Activated naive CD4-positive, alpha-beta T cell treated with anti-CD3 and anti-CD28 coated beads, Interleukin-2, amount 50 U/mL, for 24 hours (primary cell): ENCODE data around the gene PRKG1.

Experiments used
- H3K27ac Mint-ChIP-seq: one replicate; pipeline ENCODE4 v1.8.0; 2021; ENCODE audit warnings: mild to moderate bottlenecking, mixed read lengths
- H3K27me3 Mint-ChIP-seq: one replicate; pipeline ENCODE4 v1.8.0; 2021; ENCODE audit warnings: mixed read lengths
- H3K36me3 Mint-ChIP-seq: one replicate; pipeline ENCODE4 v1.8.0; 2021; ENCODE audit warnings: mixed read lengths
- H3K4me1 Mint-ChIP-seq: one replicate; pipeline ENCODE4 v1.8.0; 2021; ENCODE audit warnings: mixed read lengths
- H3K4me3 Mint-ChIP-seq: one replicate; pipeline ENCODE4 v1.8.0; 2021; ENCODE audit warnings: mild to moderate bottlenecking, mixed read lengths
- H3K9me3 Mint-ChIP-seq: one replicate; pipeline ENCODE4 v1.8.0; 2021; ENCODE audit warnings: mixed read lengths

Gene PRKG1

GRCh38 chr10:52064084-52064845 is 990.0 kb downstream of the PRKG1 start:
- Mint-ChIP-seq H3K36me3 (no peaks in the 10 kb centered on the region), H3K4me1 (no peaks in the 10 kb centered on the region), H3K27ac (no peak overlapping the region), H3K9me3 (no peaks in the 10 kb centered on the region), H3K4me3 (no peak overlapping the region), H3K27me3 (no peaks in the 10 kb centered on the region)

DNA sequence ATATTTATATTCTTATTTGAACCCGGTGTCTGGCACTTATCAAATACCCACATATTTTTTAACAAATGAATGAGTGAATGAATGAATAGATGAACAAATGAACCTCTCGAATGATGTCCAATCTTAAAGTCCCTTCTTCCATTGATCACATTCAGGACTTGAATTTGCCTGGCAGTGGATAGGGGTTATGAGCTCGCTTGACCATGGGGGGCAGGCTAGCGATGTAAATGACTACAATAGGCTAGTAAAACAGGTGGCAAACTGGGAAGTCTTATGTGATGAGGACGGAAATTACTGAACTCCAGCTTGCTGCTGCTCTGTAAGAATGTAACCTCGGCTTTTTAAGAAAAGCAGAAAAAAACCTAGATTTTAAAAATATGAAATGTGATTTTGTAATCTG is 992.1 kb downstream of the PRKG1 start:
- H3K4me1 Mint-ChIP-seq: no peaks in the 10 kb centered on the region
- H3K27ac Mint-ChIP-seq: no peak overlapping the region
- H3K9me3 Mint-ChIP-seq: no peaks in the 10 kb centered on the region
- H3K27me3 Mint-ChIP-seq: no peaks in the 10 kb centered on the region
- H3K4me3 Mint-ChIP-seq: no peak overlapping the region
- no peaks in the 10 kb centered on the region for H3K36me3 Mint-ChIP-seq

DNA sequence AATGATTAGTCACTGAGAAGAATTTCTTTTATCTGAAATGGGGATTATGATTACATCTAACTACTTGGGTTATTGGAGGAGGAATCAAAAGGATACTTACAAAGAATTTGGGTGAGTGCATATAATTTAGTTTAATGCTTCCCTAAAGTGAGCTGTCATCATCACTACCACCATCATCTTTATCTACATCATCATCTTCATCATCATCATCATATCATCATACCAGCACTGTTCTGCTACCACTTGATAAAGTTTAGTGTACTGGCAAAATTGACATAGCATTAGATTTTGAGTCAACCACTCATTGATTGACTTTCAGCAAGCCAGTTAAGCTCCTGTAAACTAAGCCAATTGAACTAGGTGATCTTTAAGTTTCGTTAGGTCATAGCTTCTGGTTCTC is 994.2 kb downstream of the PRKG1 start:
- Mint-ChIP-seq H3K4me3 (no peak overlapping the region), H3K36me3 (no peaks in the 10 kb centered on the region), H3K27me3 (no peaks in the 10 kb centered on the region), H3K27ac (no peak overlapping the region), H3K4me1 (no peaks in the 10 kb centered on the region), H3K9me3 (no peaks in the 10 kb centered on the region)

DNA sequence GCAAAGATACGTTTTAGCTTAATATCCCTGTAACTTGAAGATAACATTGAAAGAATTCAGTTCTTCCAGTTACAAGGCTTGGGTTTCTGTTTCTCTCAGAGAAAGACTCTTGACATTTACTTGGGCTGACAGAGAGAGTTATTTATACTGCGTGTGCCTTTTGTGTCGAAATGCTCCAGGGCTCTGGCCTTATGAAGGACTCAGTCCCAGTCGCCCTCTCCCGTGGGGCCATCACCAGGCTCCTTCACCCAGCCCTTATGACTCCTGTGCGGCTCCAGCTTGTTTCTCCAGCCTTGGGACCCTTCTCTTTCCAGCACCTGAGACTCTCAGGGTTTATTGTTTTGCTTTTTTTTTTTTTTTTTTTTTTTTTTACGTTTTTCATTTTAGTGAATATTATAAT is 997.5 kb downstream of the PRKG1 start:
- H3K9me3 Mint-ChIP-seq: no peaks in the 10 kb centered on the region
- no peaks in the 10 kb centered on the region for H3K36me3 Mint-ChIP-seq
- H3K27me3 Mint-ChIP-seq: no peaks in the 10 kb centered on the region
- H3K4me3 Mint-ChIP-seq: no peak overlapping the region
- no peak overlapping the region for H3K27ac Mint-ChIP-seq
- no peaks in the 10 kb centered on the region for H3K4me1 Mint-ChIP-seq

DNA sequence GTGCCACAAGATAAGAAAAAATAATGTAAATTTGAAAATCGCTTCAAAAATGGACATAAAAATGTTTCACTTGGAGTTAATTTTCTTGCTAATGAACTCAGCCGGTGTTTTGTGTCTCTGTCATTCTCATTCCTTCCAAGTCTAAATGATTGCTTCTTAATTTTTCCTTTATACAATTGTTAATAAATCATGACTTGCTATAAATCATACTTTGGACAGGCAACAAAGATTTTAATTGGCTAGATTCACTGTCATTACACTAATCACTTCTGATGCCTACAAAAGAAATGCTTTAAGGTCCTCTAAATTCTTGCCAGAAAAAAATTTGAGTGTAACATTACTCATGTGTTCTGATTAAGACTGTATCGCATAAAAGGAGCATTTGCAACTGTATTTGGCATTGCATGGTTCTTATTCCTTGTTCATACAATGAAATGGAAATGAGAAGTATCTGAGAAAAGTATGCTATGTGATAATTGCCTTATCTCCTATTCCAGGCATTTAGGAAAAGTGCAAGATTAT is 1000.3 kb downstream of the PRKG1 start:
- H3K27me3 Mint-ChIP-seq: no peaks in the 10 kb centered on the region
- H3K36me3 Mint-ChIP-seq: no peaks in the 10 kb centered on the region
- no peaks in the 10 kb centered on the region for H3K9me3 Mint-ChIP-seq
- H3K27ac Mint-ChIP-seq: no peak overlapping the region
- H3K4me1 Mint-ChIP-seq: no peaks in the 10 kb centered on the region
- H3K4me3 Mint-ChIP-seq: no peak overlapping the region

GRCh38 chr10:52077814-52078213 is 1003.5 kb downstream of the PRKG1 start:
- Mint-ChIP-seq H3K27me3 (no peaks in the 10 kb centered on the region), H3K36me3 (no peaks in the 10 kb centered on the region), H3K4me1 (no peaks in the 10 kb centered on the region), H3K27ac (no peak overlapping the region), H3K4me3 (no peak overlapping the region), H3K9me3 (no peaks in the 10 kb centered on the region)

- no peaks in the 10 kb centered on the region for H3K9me3 Mint-ChIP-seq
- no peak overlapping the region for H3K4me3 Mint-ChIP-seq
- no peaks in the 10 kb centered on the region for H3K36me3 Mint-ChIP-seq
- no peaks in the 10 kb centered on the region for H3K4me1 Mint-ChIP-seq
- H3K27ac Mint-ChIP-seq: no peak overlapping the region
- no peaks in the 10 kb centered on the region for H3K27me3 Mint-ChIP-seq
Observed at GRCh38 chr10:52078397-52078937, 1004.2 kb downstream of the PRKG1 start.

DNA sequence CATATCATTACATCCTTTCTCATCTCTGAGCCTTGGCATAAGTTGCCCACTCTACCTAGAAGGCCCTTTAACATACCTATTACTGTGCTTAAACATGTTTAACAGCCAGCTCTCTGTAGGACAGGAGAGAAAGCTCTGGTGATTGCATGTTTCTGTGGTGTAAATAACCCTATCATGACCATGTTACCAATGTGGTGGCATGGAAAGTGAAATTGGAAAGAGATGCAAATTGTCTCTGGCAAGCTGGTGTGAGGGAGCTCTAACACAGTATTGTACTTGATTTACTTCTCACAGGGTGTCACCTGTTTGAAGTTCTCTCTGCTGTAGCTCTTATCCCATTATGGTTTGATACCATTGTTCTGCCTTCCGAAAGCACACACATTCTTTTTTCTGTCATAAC is 1008.0 kb downstream of the PRKG1 start:
- no peak overlapping the region for H3K27ac Mint-ChIP-seq
- no peak overlapping the region for H3K4me3 Mint-ChIP-seq
- H3K4me1 Mint-ChIP-seq: no peaks in the 10 kb centered on the region
- no peaks in the 10 kb centered on the region for H3K9me3 Mint-ChIP-seq
- H3K27me3 Mint-ChIP-seq: no peaks in the 10 kb centered on the region
- H3K36me3 Mint-ChIP-seq: no peaks in the 10 kb centered on the region

DNA sequence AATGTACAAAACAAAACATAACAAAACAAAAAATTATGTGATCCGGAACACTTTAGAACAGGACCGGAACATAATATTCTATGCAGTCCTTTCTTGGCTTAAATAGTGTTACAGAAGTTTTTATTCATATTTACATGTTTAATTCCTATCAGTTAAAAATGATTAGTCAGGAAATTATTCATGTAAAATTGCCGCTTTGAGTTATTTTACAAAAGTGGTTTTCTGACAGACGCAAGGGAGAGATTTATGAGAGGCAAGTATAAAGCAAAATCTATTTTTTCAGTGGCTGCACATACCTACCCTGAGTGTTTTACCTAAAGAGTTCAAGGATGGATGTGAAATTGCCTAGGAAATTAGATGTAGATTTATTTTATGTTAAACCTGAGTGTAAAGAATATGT is 1009.1 kb downstream of the PRKG1 start:
- no peaks in the 10 kb centered on the region for H3K27me3 Mint-ChIP-seq
- no peaks in the 10 kb centered on the region for H3K4me1 Mint-ChIP-seq
- no peak overlapping the region for H3K4me3 Mint-ChIP-seq
- no peak overlapping the region for H3K27ac Mint-ChIP-seq
- no peaks in the 10 kb centered on the region for H3K9me3 Mint-ChIP-seq
- H3K36me3 Mint-ChIP-seq: no peaks in the 10 kb centered on the region

DNA sequence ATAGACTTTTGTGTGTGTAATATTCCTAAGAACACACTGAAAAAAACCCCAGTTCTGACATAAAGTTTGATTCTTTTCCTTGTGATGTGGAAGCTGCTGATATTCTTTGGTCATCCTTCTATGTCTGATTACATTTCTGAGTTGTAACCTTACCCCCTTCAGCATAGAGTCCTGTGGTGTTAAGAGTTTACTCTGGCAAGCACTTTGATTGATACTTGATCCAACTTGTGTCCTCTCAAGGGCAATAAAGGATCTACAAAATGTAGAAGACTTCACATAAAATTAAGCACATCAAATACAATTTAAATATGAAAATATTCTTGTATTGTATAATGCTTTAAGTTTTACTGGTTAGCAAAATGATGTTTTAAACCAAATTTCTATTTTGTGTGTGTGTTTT is 1018.1 kb downstream of the PRKG1 start:
- H3K4me3 Mint-ChIP-seq: no peak overlapping the region
- no peak overlapping the region for H3K27ac Mint-ChIP-seq
- H3K36me3 Mint-ChIP-seq: no peaks in the 10 kb centered on the region
- H3K27me3 Mint-ChIP-seq: no peaks in the 10 kb centered on the region
- H3K9me3 Mint-ChIP-seq: no peaks in the 10 kb centered on the region
- no peaks in the 10 kb centered on the region for H3K4me1 Mint-ChIP-seq

GRCh38 chr10:52098130-52098529 is 1023.8 kb downstream of the PRKG1 start:
- no peaks in the 10 kb centered on the region for H3K36me3 Mint-ChIP-seq
- H3K4me1 Mint-ChIP-seq: no peaks in the 10 kb centered on the region
- H3K27me3 Mint-ChIP-seq: no peaks in the 10 kb centered on the region
- no peak overlapping the region for H3K4me3 Mint-ChIP-seq
- H3K9me3 Mint-ChIP-seq: no peaks in the 10 kb centered on the region
- H3K27ac Mint-ChIP-seq: no peak overlapping the region

GRCh38 chr10:52099026-52099600 is 1024.8 kb downstream of the PRKG1 start:
- no peaks in the 10 kb centered on the region for H3K9me3 Mint-ChIP-seq
- no peak overlapping the region for H3K4me3 Mint-ChIP-seq
- H3K36me3 Mint-ChIP-seq: no peaks in the 10 kb centered on the region
- no peak overlapping the region for H3K27ac Mint-ChIP-seq
- H3K4me1 Mint-ChIP-seq: no peaks in the 10 kb centered on the region
- no peaks in the 10 kb centered on the region for H3K27me3 Mint-ChIP-seq

- Mint-ChIP-seq H3K4me1 (no peaks in the 10 kb centered on the region), H3K27me3 (no peaks in the 10 kb centered on the region), H3K36me3 (no peaks in the 10 kb centered on the region)
Observed at GRCh38 chr10:52100011-52100547, 1025.8 kb downstream of the PRKG1 start.

GRCh38 chr10:52105301-52105700 is 1031.0 kb downstream of the PRKG1 start:
- Mint-ChIP-seq H3K27ac (no peak overlapping the region), H3K9me3 (no peaks in the 10 kb centered on the region), H3K4me1 (no peaks in the 10 kb centered on the region), H3K4me3 (no peak overlapping the region), H3K36me3 (no peaks in the 10 kb centered on the region), H3K27me3 (no peaks in the 10 kb centered on the region)

More at GRCh38 chr10:52100011-52100547, 1025.8 kb downstream of the PRKG1 start:
- no peaks in the 10 kb centered on the region for H3K9me3 Mint-ChIP-seq
- H3K4me3 Mint-ChIP-seq: no peak overlapping the region
- no peak overlapping the region for H3K27ac Mint-ChIP-seq

DNA sequence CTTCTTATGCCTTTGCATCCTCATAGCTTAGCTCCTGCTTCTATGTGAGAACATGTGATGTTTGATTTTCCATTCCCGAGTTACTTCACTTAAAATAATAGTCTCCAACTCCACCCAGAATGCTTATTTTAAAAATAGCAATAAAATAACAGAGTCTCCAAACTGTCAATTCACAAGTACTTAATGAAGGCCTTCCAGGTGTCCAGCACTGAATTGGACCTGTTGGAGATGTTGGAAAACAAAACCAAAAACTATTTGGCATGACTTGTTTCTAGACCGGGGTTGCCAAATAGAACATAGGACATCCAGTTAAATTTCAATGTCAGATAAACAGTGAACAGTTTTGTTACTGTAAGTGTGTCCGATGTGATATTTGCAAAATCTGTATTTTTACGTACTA is 1031.7 kb downstream of the PRKG1 start:
- H3K36me3 Mint-ChIP-seq: no peaks in the 10 kb centered on the region
- no peak overlapping the region for H3K4me3 Mint-ChIP-seq
- no peaks in the 10 kb centered on the region for H3K9me3 Mint-ChIP-seq
- no peak overlapping the region for H3K27ac Mint-ChIP-seq
- no peaks in the 10 kb centered on the region for H3K4me1 Mint-ChIP-seq
- H3K27me3 Mint-ChIP-seq: no peaks in the 10 kb centered on the region

DNA sequence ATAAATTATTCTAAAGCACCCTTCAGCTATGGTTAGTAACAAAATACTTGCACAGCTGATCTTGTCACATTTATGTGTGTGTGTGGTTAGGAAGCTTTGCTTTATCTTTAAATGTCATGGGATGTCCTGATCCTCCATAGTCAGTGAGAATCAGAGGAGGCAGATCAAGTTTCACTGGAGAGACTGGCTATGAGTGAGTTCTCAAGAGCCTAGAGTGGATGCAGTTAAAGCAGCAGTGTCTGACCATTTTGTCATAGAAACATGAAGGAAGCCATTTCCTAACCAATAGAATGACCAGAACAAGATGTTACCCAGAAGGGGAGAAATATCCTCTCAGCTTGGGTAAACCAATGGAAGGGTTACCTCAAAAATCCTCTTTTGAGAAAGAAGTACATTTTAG is 1032.6 kb downstream of the PRKG1 start:
- no peak overlapping the region for H3K27ac Mint-ChIP-seq
- no peak overlapping the region for H3K4me3 Mint-ChIP-seq
- H3K27me3 Mint-ChIP-seq: no peaks in the 10 kb centered on the region
- no peaks in the 10 kb centered on the region for H3K9me3 Mint-ChIP-seq
- H3K36me3 Mint-ChIP-seq: no peaks in the 10 kb centered on the region
- no peaks in the 10 kb centered on the region for H3K4me1 Mint-ChIP-seq
